NB4 (cell line): Measurements from ENCODE around the gene UPF1.

Experiments used
- CTCF ChIP-seq: IDR thresholded peaks from one replicate; pipeline ENCODE4 v1.5.1; 2012; ENCODE audit warnings: low read depth, low read length
- MAX ChIP-seq: IDR thresholded peaks from 2 replicates; pipeline ENCODE4 v1.6.1; 2011; ENCODE audit warnings: low read depth, low read length
- POLR2A ChIP-seq: IDR thresholded peaks from 2 replicates; pipeline ENCODE4 v1.6.1; 2011; ENCODE audit warnings: mild to moderate bottlenecking; ENCODE audit not compliant: insufficient read length; ENCODE audit errors: extremely low read depth

GRCh38 chr19:18849838-18850400 is 18.2 kb downstream of the UPF1 start:
- TF ChIP-seq CTCF (no peak), POLR2A (no peak), MAX (no peak)
